SU-DHL-6 (cell line): ENCODE results near the gene OLFM4.

ENCODE experiments used
- EZH2phosphoT487 ChIP-seq: fragments of 200-600 bp; sonication (generic), shearing (Covaris generic); conservative IDR thresholded peaks from 2 replicates; pipeline ENCODE4 v1.6.1; 2018; ENCODE audit warnings: mild to moderate bottlenecking, antibody characterized with exemption, low read length, moderate library complexity, mixed read lengths
- TF ChIP-seq, protein P1 (sequence below): fragments of 200-600 bp; sonication (generic); IDR thresholded peaks from one replicate; pipeline ENCODE4 v1.5.1; 2017; ENCODE audit warnings: antibody characterized with exemption, mild to moderate bottlenecking, low read length, moderate library complexity; ENCODE audit not compliant: insufficient read depth, poor library complexity, severe bottlenecking

DNA sequence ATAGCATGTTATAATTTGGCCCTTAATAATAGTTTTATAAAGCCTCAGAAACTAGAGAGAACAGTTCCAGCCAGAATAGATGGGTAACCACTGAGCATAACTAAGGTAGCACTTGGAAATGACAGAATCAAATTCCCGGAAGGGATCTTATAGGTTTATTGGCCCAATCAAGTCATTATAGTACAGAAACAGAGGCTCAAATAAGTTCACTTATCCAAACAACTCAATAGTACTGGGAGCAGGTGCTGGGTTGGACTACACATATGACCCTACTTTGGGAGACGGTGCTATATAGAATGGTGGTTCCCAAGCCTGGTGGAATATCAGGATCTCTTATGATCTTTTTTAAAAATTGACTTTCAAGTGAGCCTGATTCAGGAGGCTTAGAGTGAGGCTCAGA is 32.7 kb upstream of the OLFM4 start:
- TF ChIP-seq, protein P1, sequence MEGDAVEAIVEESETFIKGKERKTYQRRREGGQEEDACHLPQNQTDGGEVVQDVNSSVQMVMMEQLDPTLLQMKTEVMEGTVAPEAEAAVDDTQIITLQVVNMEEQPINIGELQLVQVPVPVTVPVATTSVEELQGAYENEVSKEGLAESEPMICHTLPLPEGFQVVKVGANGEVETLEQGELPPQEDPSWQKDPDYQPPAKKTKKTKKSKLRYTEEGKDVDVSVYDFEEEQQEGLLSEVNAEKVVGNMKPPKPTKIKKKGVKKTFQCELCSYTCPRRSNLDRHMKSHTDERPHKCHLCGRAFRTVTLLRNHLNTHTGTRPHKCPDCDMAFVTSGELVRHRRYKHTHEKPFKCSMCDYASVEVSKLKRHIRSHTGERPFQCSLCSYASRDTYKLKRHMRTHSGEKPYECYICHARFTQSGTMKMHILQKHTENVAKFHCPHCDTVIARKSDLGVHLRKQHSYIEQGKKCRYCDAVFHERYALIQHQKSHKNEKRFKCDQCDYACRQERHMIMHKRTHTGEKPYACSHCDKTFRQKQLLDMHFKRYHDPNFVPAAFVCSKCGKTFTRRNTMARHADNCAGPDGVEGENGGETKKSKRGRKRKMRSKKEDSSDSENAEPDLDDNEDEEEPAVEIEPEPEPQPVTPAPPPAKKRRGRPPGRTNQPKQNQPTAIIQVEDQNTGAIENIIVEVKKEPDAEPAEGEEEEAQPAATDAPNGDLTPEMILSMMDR = no peak
- no peak for TF ChIP-seq EZH2phosphoT487
